IMR-90 (cell line): ENCODE results near the gene USP20. TPM values are rescaled to one million over a fixed set of nuclear protein-coding genes. Genes with fewer than 3 reads are reported as not detected.

ENCODE experiments used
- ATAC-seq: fragments of 200-7000 bp; cut with Tn5 transposase; 2 replicates; pipeline ENCODE4 v1.9.1; 2020; ENCODE audit warnings: low read depth, mild to moderate bottlenecking, moderate library complexity
- BruUV-seq: library from RNA; stranded (reverse); fragments of 400-500 nt; replicated peaks from 2 replicates; lab custom pipeline; 2021; lab: Mats Ljungman, UMichigan
- CTCF ChIA-PET: fragments of 300-600 bp; formaldehyde crosslinking; extraction: SDS; loops from one replicate; lab custom pipeline; 2021; ENCODE audit warnings: antibody characterized with exemption; lab: Yijun Ruan, JAX
- POLR2A ChIA-PET: fragments of 300-600 bp; sonication (Branson Sonifier 250); formaldehyde crosslinking; loops from one replicate; lab custom pipeline; 2022; ENCODE audit warnings: antibody characterized with exemption; ENCODE audit not compliant: unreplicated experiment; lab: Charles Lee
- DNase-seq: peaks from one replicate; pipeline ENCODE4 v3.0.0; 2013
- H2AFZ ChIP-seq: replicated peaks from 2 replicates; pipeline ENCODE3; 2013; ENCODE audit warnings: low read length, mild to moderate bottlenecking; ENCODE audit not compliant: poor library complexity
- H2AK5ac ChIP-seq: 2 replicates; pipeline ENCODE4 v1.6.1; 2013; ENCODE audit warnings: low read depth, low read length, inconsistent platforms
- H2AK9ac ChIP-seq: replicated peaks from 2 replicates; pipeline ENCODE3; 2013; ENCODE audit warnings: mild to moderate bottlenecking, low read depth, low read length, moderate library complexity; ENCODE audit not compliant: poor library complexity
- H2BK120ac ChIP-seq: 2 replicates; pipeline ENCODE4 v1.6.1; 2013; ENCODE audit warnings: low read depth, low read length, inconsistent platforms
- H2BK15ac ChIP-seq: 3 replicates; pipeline ENCODE4 v1.6.1; 2013; ENCODE audit warnings: low read depth, low read length, inconsistent platforms
- H2BK20ac ChIP-seq: 2 replicates; pipeline ENCODE4 v1.6.1; 2013; ENCODE audit warnings: low read depth, mild to moderate bottlenecking, inconsistent platforms, low read length, moderate library complexity
- H2BK5ac ChIP-seq: 2 replicates; pipeline ENCODE4 v1.6.1; 2013; ENCODE audit warnings: mild to moderate bottlenecking, low read depth, low read length, inconsistent platforms; ENCODE audit not compliant: poor library complexity, severe bottlenecking
- H3K14ac ChIP-seq: replicated peaks from 2 replicates; pipeline ENCODE4 v1.6.1; 2013; ENCODE audit warnings: low read depth, low read length, inconsistent platforms
- H3K18ac ChIP-seq: 2 replicates; pipeline ENCODE4 v1.6.1; 2013; ENCODE audit warnings: low read depth, low read length, control low read depth
- H3K23ac ChIP-seq: 2 replicates; pipeline ENCODE4 v1.6.1; 2013; ENCODE audit warnings: low read depth, low read length, inconsistent platforms
- H3K27ac ChIP-seq: 2 replicates; pipeline ENCODE4 v1.5.1; 2013; ENCODE audit warnings: mild to moderate bottlenecking, control low read depth, low read length; ENCODE audit not compliant: insufficient read depth
- H3K27me3 ChIP-seq: 2 replicates; pipeline ENCODE4 v1.6.1; 2013; ENCODE audit warnings: low read length; ENCODE audit not compliant: control insufficient read depth, insufficient read depth
- H3K36me3 ChIP-seq: 2 replicates; pipeline ENCODE4 v1.6.1; 2013; ENCODE audit warnings: low read length, mixed read lengths; ENCODE audit not compliant: control insufficient read depth, insufficient read depth
- H3K4ac ChIP-seq: 2 replicates; pipeline ENCODE4 v1.6.1; 2013; ENCODE audit warnings: low read depth, low read length, inconsistent platforms
- H3K4me1 ChIP-seq: 2 replicates; pipeline ENCODE4 v1.6.1; 2013; ENCODE audit warnings: low read length, mixed read lengths; ENCODE audit not compliant: control insufficient read depth, insufficient read depth
- H3K4me2 ChIP-seq: 2 replicates; pipeline ENCODE4 v1.6.1; 2013; ENCODE audit warnings: low read depth, mild to moderate bottlenecking, control low read depth, low read length, moderate library complexity
- H3K4me3 ChIP-seq: 2 replicates; pipeline ENCODE4 v1.5.1; 2013; ENCODE audit warnings: low read depth, mild to moderate bottlenecking, control low read depth, low read length, moderate library complexity; ENCODE audit not compliant: insufficient read depth
- H3K56ac ChIP-seq: 2 replicates; pipeline ENCODE4 v1.6.1; 2013; ENCODE audit warnings: low read length, inconsistent platforms; ENCODE audit not compliant: insufficient read depth; ENCODE audit errors: extremely low read depth
- H3K79me1 ChIP-seq, 2 experiments: 2 replicates each; pipeline ENCODE4 v1.6.1; 2013; ENCODE audit warnings: low read length in 2 of 2, inconsistent platforms in 1 of 2, low read depth in 1 of 2
- H3K9ac ChIP-seq: 2 replicates; pipeline ENCODE4 v1.6.1; 2013; ENCODE audit warnings: low read depth, low read length, control low read depth
- H3K9me1 ChIP-seq: 2 replicates; pipeline ENCODE4 v1.6.1; 2013; ENCODE audit warnings: low read length, inconsistent platforms; ENCODE audit not compliant: insufficient read depth
- H3K9me3 ChIP-seq: 2 replicates; pipeline ENCODE4 v1.6.1; 2013; ENCODE audit warnings: low read length; ENCODE audit not compliant: control insufficient read depth, insufficient read depth
- H4K20me1 ChIP-seq: 2 replicates; pipeline ENCODE4 v1.6.1; 2013; ENCODE audit warnings: low read length, inconsistent platforms; ENCODE audit not compliant: insufficient read depth
- H4K5ac ChIP-seq: 2 replicates; pipeline ENCODE4 v1.6.1; 2013; ENCODE audit warnings: mild to moderate bottlenecking, low read depth, low read length, control low read depth
- H4K8ac ChIP-seq, 2 experiments: 2 replicates each; pipeline ENCODE4 v1.6.1; 2013; ENCODE audit warnings: low read depth in 2 of 2, low read length in 2 of 2, control low read depth in 1 of 2, inconsistent platforms in 1 of 2
- H4K91ac ChIP-seq: 2 replicates; pipeline ENCODE4 v1.6.1; 2013; ENCODE audit warnings: low read depth, low read length, inconsistent platforms; ENCODE audit not compliant: insufficient read depth
- USF2 ChIP-seq: fragments of 150-350 bp; IDR thresholded peaks from 2 replicates; pipeline ENCODE4 v1.6.1; 2017; ENCODE audit warnings: mild to moderate bottlenecking, antibody characterized with exemption, low read length, low read depth
- WGBS, 2 experiments: methylation state at CpG; one replicate each; pipeline versions ENCODE4 v1.1.5 to v1.1.7; 2013; ENCODE audit warnings: missing lambda C conversion rate in 2 of 2; ENCODE audit not compliant: insufficient read length in 1 of 2; ENCODE audit errors: extremely low coverage in 2 of 2; 5-methylcytosine and 5-hydroxymethylcytosine counted together
- dilution Hi-C: fragments of 300-500 bp; cut with HindIII; formaldehyde crosslinking; loops from one replicate; pipeline ENCODE4 v1.14.3; 2018; ENCODE audit warnings: low sequenced_read_pairs; ENCODE audit not compliant: unreplicated experiment
- in situ Hi-C: fragments of 300-500 bp; cut with MboI; formaldehyde crosslinking; loops from 3 replicates; pipeline ENCODE4 v1.14.3; 2019; ENCODE audit warnings: low sequenced_read_pairs, inconsistent platforms, mixed read lengths
- intact Hi-C: fragments of 100-400 bp; cut with micrococcal nuclease; formaldehyde crosslinking; loops from 2 replicates; pipeline ENCODE4 v1.10.0; 2022
- polyA plus RNA-seq, 3 experiments: library from polyadenylated mRNA; depleted of rRNA; stranded (reverse); fragments of >200 nt; gene quantifications; 2 replicates each; pipeline ENCODE4 v1.2.3, GENCODE V29; 2012; ENCODE audit warnings: low replicate concordance in 1 of 3
- total RNA-seq: library from RNA; depleted of rRNA; stranded (reverse); fragments of >200 nt; gene quantifications from 2 replicates; pipeline ENCODE4 v1.2.3, GENCODE V29; 2012

USP20 gene
- total and polyA plus RNA-seq, 2 of the 4 experiments (the other 2 are of a cell fraction) = 3.8 to 21.6 TPM

DNA sequence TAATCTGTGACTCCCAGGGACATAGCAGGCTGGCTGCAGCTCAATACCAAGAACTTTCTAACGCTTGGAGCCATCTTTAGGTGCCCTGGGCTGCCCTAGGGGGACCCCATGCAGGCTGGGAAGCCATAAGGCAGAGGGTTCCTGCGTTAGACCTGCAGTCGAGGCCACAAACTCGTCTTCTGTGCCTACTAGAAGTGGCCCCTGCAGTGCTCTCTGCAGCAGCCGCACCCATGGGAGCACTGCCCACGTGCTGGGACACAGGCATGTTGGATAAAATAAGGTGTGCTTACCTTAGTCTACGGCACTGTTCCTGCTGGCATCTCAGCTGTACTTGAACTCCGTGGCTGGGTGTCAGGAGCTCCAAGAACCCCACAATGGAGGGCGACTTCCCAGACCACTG is 22.9 kb upstream of the USP20 start:
- dilution Hi-C loops = no loop called here
- CTCF ChIA-PET = no interaction called here
- H3K27ac ChIP-seq = no peak overlapping the region

More for the DNA sequence above, 22.9 kb upstream of the USP20 start:
- intact Hi-C loops (no loop called here), in situ Hi-C loops (no loop called here)
- no peak overlapping the region for H3K4ac ChIP-seq
- no peaks in the 10 kb centered on the region for H3K9me3 ChIP-seq
- no peak overlapping the region for H4K91ac ChIP-seq
- no peak overlapping the region for H4K5ac ChIP-seq
- ATAC-seq = no peak
- 86% methylated on average over 4 of the region's 9 CpGs; no CpG with 5 or more reads in 1 of the 2 experiments for WGBS, 2 experiments
- DNase-seq = no peak
- no peak overlapping the region for H2AK9ac ChIP-seq
- H4K20me1 ChIP-seq = peaks cover 5% of the 10 kb centered on the region; the same call in 1 of the 2 replicates
- H3K4me1 ChIP-seq = no peaks in the 10 kb centered on the region
- H3K23ac ChIP-seq = no peak overlapping the region
- no peaks in the 10 kb centered on the region; the same call in 1 of the 2 replicates for H3K9me1 ChIP-seq
- TF ChIP-seq USF2 = no peak
- H3K4me3 ChIP-seq = no peak overlapping the region
- H3K27me3 ChIP-seq = no peaks in the 10 kb centered on the region
- H3K56ac ChIP-seq = no peak overlapping the region
- H2BK20ac ChIP-seq = no peak overlapping the region
- H3K9ac ChIP-seq = no peak overlapping the region
- H3K79me1 ChIP-seq = peaks cover 6 to 40% of the 10 kb centered on the region in 2 experiments
- no peak overlapping the region for H2BK120ac ChIP-seq
- peaks cover 51% of the 10 kb centered on the region for H3K36me3 ChIP-seq
- no peak overlapping the region for H2BK15ac ChIP-seq
- no peak overlapping the region for H2AFZ ChIP-seq
- H3K4me2 ChIP-seq = no peak overlapping the region
- no peak overlapping the region for H3K18ac ChIP-seq
- H4K8ac ChIP-seq = no peak overlapping the region
- no peak overlapping the region for H2BK5ac ChIP-seq
- H3K14ac ChIP-seq = no peak overlapping the region
- POLR2A ChIA-PET = no interaction called here
- BruUV-seq = no TSS peak
- no peak overlapping the region for H2AK5ac ChIP-seq
